HepG2 (cell line): ENCODE data around the gene NBEA. TPM values are rescaled to one million over a fixed set of nuclear protein-coding genes. Genes with fewer than 3 reads are reported as not detected.

Source experiments
- ATAC-seq: fragments of 200-7000 bp; cut with Tn5 transposase; 3 replicates; pipeline ENCODE4 v1.9.1; 2020; ENCODE audit warnings: mild to moderate bottlenecking, moderate library complexity
- BruUV-seq: library from RNA; stranded (reverse); fragments of 400-500 nt; replicated peaks from 2 replicates; lab custom pipeline; 2021; lab: Mats Ljungman, UMichigan
- CTCF ChIA-PET: fragments of 300-600 bp; formaldehyde crosslinking; extraction: SDS; loops from one replicate; lab custom pipeline; 2021; ENCODE audit warnings: low total read pairs, inconsistent platforms, low intra/inter-chr PET ratio; lab: Yijun Ruan, JAX
- POLR2A ChIA-PET: fragments of 350-600 bp; sonication (Branson Sonifier 250); formaldehyde crosslinking; loops from one replicate; lab custom pipeline; 2020; ENCODE audit warnings: antibody characterized with exemption, inconsistent platforms; lab: Yijun Ruan, JAX
- DNase-seq: peaks from one replicate; pipeline ENCODE4 v3.0.0-alpha.2; 2015; ENCODE audit warnings: low spot score
- FAIRE-seq: peaks from 3 replicates; lab custom pipeline; 2011; peaks lifted over from hg19 to GRCh38; lab: Jason Lieb, UNC
- H2AFZ ChIP-seq: one replicate; pipeline ENCODE4 v1.6.1; 2011; ENCODE audit warnings: low read length, inconsistent platforms
- H3K27ac ChIP-seq: fragments of 300-600 bp; 3 replicates; pipeline ENCODE4 v1.8.0; 2011; ENCODE audit warnings: mixed run types, mild to moderate bottlenecking, mixed read lengths, low read length, inconsistent platforms; ENCODE audit not compliant: insufficient read depth; ENCODE audit errors: extremely low read length
- H3K27me3 ChIP-seq, 2 experiments: fragments of 200-600 bp in 1 of 2; 2 replicates in 1 of 2; 3 replicates in 1 of 2; pipeline versions ENCODE4 v1.6.0 to v1.8.0; 2011; ENCODE audit warnings: low read length in 2 of 2, mild to moderate bottlenecking in 2 of 2, moderate library complexity in 2 of 2, inconsistent platforms in 1 of 2; ENCODE audit not compliant: insufficient read depth in 2 of 2, control insufficient read depth in 1 of 2
- H3K36me3 ChIP-seq, 2 experiments: fragments of 200-600 bp in 1 of 2; replicated peaks in 1 of 2; 2 replicates in 1 of 2; 3 replicates in 1 of 2; pipeline versions ENCODE4 v1.5.1 to v1.8.0; 2011; ENCODE audit warnings: low read length in 2 of 2, inconsistent platforms in 1 of 2; ENCODE audit not compliant: insufficient read depth in 2 of 2, control insufficient read depth in 1 of 2
- H3K4me1 ChIP-seq: 2 replicates; pipeline ENCODE4 v1.5.1; 2012; ENCODE audit warnings: low read length, inconsistent platforms; ENCODE audit not compliant: insufficient read depth
- H3K4me2 ChIP-seq: 2 replicates; pipeline ENCODE4 v1.6.0; 2011; ENCODE audit warnings: low read depth, low read length, inconsistent platforms
- H3K4me3 ChIP-seq, 3 experiments: fragments of 200-600 bp in 1 of 3; sonication (generic), shearing (Covaris generic) in 1 of 3; replicated peaks in 1 of 3; 2 replicates each; pipeline ENCODE4 v1.5.1; 2011 to 2016; ENCODE audit warnings: low read length in 3 of 3, inconsistent platforms in 2 of 3, low read depth in 2 of 3, mild to moderate bottlenecking in 2 of 3, control low read depth in 1 of 3, mixed read lengths in 1 of 3; ENCODE audit not compliant: insufficient read depth in 1 of 3
- H3K79me2 ChIP-seq: one replicate; pipeline ENCODE4 v1.6.1; 2011; ENCODE audit warnings: low read length, inconsistent platforms; ENCODE audit not compliant: insufficient read depth
- H3K9ac ChIP-seq: 2 replicates; pipeline ENCODE4 v1.6.0; 2011; ENCODE audit warnings: mild to moderate bottlenecking, low read depth, low read length, inconsistent platforms; ENCODE audit not compliant: insufficient read depth
- H3K9me3 ChIP-seq: 2 replicates; pipeline ENCODE4 v1.5.1; 2012; ENCODE audit warnings: mild to moderate bottlenecking, low read length
- H4K20me1 ChIP-seq: 2 replicates; pipeline ENCODE4 v1.6.0; 2011; ENCODE audit warnings: inconsistent platforms, mild to moderate bottlenecking, low read length, moderate library complexity; ENCODE audit not compliant: insufficient read depth
- EHMT2 ChIP-seq: fragments of 200-600 bp; sonication (generic); IDR thresholded peaks from 2 replicates; pipeline ENCODE4 v1.7.0; 2017; ENCODE audit warnings: antibody characterized with exemption, low read depth, low read length, borderline replicate concordance
- RBAK ChIP-seq: sonication (generic); formaldehyde crosslinking; IDR thresholded peaks from 2 replicates; pipeline ENCODE4 v1.5.1; 2020; ENCODE audit warnings: mild to moderate bottlenecking, missing genetic modification reagents
- RBFOX2 ChIP-seq: fragments of 200-400 bp; formaldehyde crosslinking; IDR thresholded peaks from 2 replicates; pipeline ENCODE4 v1.6.1; 2017; ENCODE audit warnings: low read depth, mild to moderate bottlenecking, low read length
- TCF7 ChIP-seq: sonication (generic); IDR thresholded peaks from 2 replicates; pipeline ENCODE4 v1.6.1; 2016; ENCODE audit warnings: antibody characterized with exemption, low read depth
- ZNF496 ChIP-seq: sonication (generic); formaldehyde crosslinking; IDR thresholded peaks from 2 replicates; pipeline ENCODE4 v1.8.1; 2023; ENCODE audit warnings: mild to moderate bottlenecking, moderate library complexity, missing genetic modification reagents; ENCODE audit not compliant: insufficient replicate concordance
- WGBS: methylation state at CpG from one replicate; pipeline ENCODE4 v1.1.6; 2017; ENCODE audit warnings: low lambda C conversion rate; 5-methylcytosine and 5-hydroxymethylcytosine counted together
- in situ Hi-C: cut with HindIII; loops from 2 replicates; pipeline ENCODE4 v1.10.0; 2017; ENCODE audit warnings: low pct_unique_long_range_greater_than_20kb; ENCODE audit not compliant: extremely low pct_ligation_motif_present
- intact Hi-C: fragments of 100-400 bp; cut with micrococcal nuclease; formaldehyde crosslinking; loops from one replicate; pipeline ENCODE4 v1.10.0; 2022; ENCODE audit not compliant: unreplicated experiment
- polyA plus RNA-seq, 8 experiments: library from polyadenylated mRNA; depleted of rRNA in 3 of 8; stranded (reverse) in 7 of 8; unstranded in 1 of 8; fragments of >200 nt; fragmentation: Illumina TruSeq in 4 of 8; extraction: Trizol in 4 of 8; gene quantifications; 2 replicates each; pipeline versions ENCODE4 v1.2.1 to v1.2.3, GENCODE V29; 2011 to 2016; ENCODE audit warnings: low read depth in 4 of 8, missing spikeins in 1 of 8, mixed read lengths in 1 of 8; ENCODE audit not compliant: insufficient read depth in 1 of 8
- total RNA-seq, 5 experiments: library from RNA; depleted of rRNA; stranded (reverse); fragments of >200 nt; fragmentation: Illumina TruSeq; extraction: Trizol; gene quantifications; 2 replicates each; pipeline ENCODE4 v1.2.3, GENCODE V29; 2016; ENCODE audit warnings: low read depth in 1 of 5
- TF ChIP-seq, protein P1 (sequence below): IDR thresholded peaks from 2 replicates; pipeline ENCODE4 v1.6.1; 2016; ENCODE audit warnings: missing genetic modification reagents, missing compliant biosample characterization
- TF ChIP-seq, protein P2 (sequence below): sonication (generic); formaldehyde crosslinking; IDR thresholded peaks from 2 replicates; pipeline ENCODE4 v1.9.0; 2021; ENCODE audit warnings: missing genetic modification reagents, mild to moderate bottlenecking, borderline replicate concordance

The NBEA gene
- total and polyA plus RNA-seq, 2 of the 13 experiments (the other 11 are each of a cell fraction or from before 2014, with no cell fraction given) = 2.7 to 2.8 TPM

DNA sequence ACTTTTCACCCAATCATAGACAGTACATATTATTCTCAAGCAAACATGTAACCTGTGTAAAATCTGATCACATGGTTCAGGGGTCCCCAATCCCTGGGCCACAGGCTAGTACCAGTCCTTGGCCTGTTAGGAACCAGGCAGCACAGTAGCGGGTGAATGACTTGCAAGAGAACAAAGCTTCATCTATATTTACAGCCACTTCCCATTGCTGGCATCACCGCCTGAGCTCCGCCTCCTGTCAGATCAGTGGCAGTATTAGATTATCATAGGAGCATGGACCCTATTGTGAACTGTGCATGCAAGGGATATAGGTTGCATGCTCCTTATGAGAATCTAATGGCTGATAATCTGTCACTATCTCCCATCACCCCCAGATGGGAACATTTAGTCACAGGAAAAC, 401.3 kb downstream of the NBEA start (continued):
- no peak for TF ChIP-seq ZNF496 (CRISPR knock-in tag)
- TF ChIP-seq, protein P1, sequence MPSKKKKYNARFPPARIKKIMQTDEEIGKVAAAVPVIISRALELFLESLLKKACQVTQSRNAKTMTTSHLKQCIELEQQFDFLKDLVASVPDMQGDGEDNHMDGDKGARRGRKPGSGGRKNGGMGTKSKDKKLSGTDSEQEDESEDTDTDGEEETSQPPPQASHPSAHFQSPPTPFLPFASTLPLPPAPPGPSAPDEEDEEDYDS (CRISPR knock-in tag) = no peak
- no peak for TF ChIP-seq TCF7

DNA sequence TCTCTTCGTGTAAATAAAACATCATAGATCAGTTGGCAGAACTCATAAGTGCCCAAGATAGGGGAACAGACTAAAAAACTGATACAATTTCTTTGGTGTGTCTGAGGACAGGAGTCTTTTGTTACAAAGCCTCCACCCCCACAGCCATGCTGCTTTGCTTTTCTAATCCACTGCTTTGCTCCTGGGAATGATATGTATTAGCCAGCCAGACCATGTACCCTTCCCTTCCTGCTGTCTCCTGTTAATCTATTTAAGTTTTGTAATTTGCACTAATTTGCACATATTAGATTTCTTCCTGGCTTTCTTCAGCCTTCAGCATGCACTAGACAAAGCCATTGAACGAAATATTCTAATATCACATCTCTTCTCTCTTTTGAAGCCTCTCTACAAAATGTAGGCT, 403.9 kb downstream of the NBEA start:
- ChIA-PET POLR2A (no interaction called here), CTCF (no interaction called here)
- Histone ChIP-seq H3K27me3 (no peaks in the 10 kb centered on the region), H3K4me3 (no peak overlapping the region), H2AFZ (no peak overlapping the region), H3K36me3 (no peaks in the 10 kb centered on the region), H3K9ac (no peak overlapping the region), H3K79me2 (no peaks in the 10 kb centered on the region), H3K9me3 (no peaks in the 10 kb centered on the region), H4K20me1 (no peaks in the 10 kb centered on the region), H3K4me2 (0 out of 2 replicates have a peak overlapping the region, but pooled peaks have one; percentile 0), H3K4me1 (peaks cover 44% of the 10 kb centered on the region), H3K27ac (no peak overlapping the region)
- no TSS peak for BruUV-seq
- no peak for FAIRE-seq
- 54% methylated on average over 2 of the region's 2 CpGs for WGBS
- in situ Hi-C loops (no loop called here), intact Hi-C loops (loop anchor here (5.0 kb wide), 1 partner anchor 64 kb away; no protein-coding TSS in a partner anchor)
- TF ChIP-seq, protein P2, sequence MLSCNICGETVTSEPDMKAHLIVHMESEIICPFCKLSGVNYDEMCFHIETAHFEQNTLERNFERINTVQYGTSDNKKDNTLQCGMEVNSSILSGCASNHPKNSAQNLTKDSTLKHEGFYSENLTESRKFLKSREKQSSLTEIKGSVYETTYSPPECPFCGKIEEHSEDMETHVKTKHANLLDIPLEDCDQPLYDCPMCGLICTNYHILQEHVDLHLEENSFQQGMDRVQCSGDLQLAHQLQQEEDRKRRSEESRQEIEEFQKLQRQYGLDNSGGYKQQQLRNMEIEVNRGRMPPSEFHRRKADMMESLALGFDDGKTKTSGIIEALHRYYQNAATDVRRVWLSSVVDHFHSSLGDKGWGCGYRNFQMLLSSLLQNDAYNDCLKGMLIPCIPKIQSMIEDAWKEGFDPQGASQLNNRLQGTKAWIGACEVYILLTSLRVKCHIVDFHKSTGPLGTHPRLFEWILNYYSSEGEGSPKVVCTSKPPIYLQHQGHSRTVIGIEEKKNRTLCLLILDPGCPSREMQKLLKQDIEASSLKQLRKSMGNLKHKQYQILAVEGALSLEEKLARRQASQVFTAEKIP (CRISPR knock-in tag) = no peak
- TF ChIP-seq RBAK (CRISPR knock-in tag) (peak; percentile 52; the same call in 1 of the 2 replicates), RBFOX2 (0 out of 2 replicates have a peak, but pooled peaks have one; percentile 28), EHMT2 (0 out of 2 replicates have a peak, but pooled peaks have one; percentile 35)
- DNase-seq = peak; percentile 47
- peak; percentile 47; the same call in 2 of the 3 replicates for ATAC-seq
